HepG2 (cell line): Measurements from ENCODE around the gene CENPO.
"Not testable (repeated sequence)": the region's sequence is repeated elsewhere in the genome, so short reads cannot be mapped to it uniquely, and the experiment has no call there.

Experiments used
- TBP ChIP-seq: sonication (generic); formaldehyde crosslinking; IDR thresholded peaks from 2 replicates; pipeline ENCODE4 v1.5.0; 2020; ENCODE audit warnings: missing genetic modification reagents
- ZNF143 ChIP-seq: sonication (generic); formaldehyde crosslinking; IDR thresholded peaks from 2 replicates; pipeline ENCODE4 v1.4.0; 2020; ENCODE audit warnings: missing genetic modification reagents

DNA sequence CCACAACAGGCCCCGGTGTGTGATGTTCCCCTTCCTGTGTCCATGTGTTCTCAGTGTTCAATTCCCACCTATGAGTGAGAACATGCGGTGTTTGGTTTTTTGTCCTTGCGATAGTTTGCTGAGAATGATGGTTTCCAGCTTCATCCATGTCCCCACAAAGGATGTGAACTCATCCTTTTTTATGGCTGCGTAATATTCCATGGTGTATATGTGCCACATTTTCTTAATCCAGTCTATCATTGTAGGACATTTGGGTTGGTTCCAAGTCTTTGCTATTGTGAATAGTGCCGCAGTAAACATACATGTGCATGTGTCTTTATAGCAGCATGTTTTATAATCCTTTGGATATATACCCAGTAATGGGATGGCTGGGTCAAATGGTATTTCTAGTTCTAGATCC is 7.3 kb downstream of the CENPO start:
- TF ChIP-seq ZNF143, TBP (CRISPR knock-in tag): not testable (repeated sequence)
